A549 treated with GW870086 at 1 μM for 4 hours (cell line): Measurements from ENCODE around the gene WNT1. TPM values are rescaled to one million over a fixed set of nuclear protein-coding genes. Genes with fewer than 3 reads are reported as not detected.

Source experiments
- total RNA-seq: library from RNA; stranded (reverse); fragments of 200-300 nt; extraction: Qiagen RNA extraction; gene quantifications from 5 replicates; pipeline ENCODE4 v1.2.3, GENCODE V29; 2022; ENCODE audit warnings: low read depth

Gene WNT1
- total RNA-seq, result 0.24 TPM in 1 of 5 replicates, not detected in the others

GRCh38 chr12:48978291-48978740 is at the start of gene WNT1:
TSS of gene WNT1 (plus strand) at chr12:48978322. CDS start at chr12:48978651, 329 bp downstream.

GRCh38 chr12:48957141-48958048 is 20.7 kb upstream of the WNT1 start, which contains the start of gene ARF3:
TSS of gene ARF3 (minus strand) at chr12:48957487. CDS start at chr12:48941095, 16,392 bp downstream.

GRCh38 chr12:48999371-49000131 is 21.4 kb downstream of the WNT1 start, which contains the start of gene DDN:
TSS of gene DDN (minus strand) at chr12:48999375. CDS start at chr12:48999287, 88 bp downstream.

GRCh38 chr12:49018261-49019119 is 40.4 kb downstream of the WNT1 start, which contains the start of gene PRKAG1:
TSS of gene PRKAG1 (minus strand) at chr12:49018776. CDS start at chr12:49018740, 36 bp downstream.

Other genes starting within 250 kb of the WNT1 start
- 9.0 to 15.8 TPM (median 13.2 TPM) in 5 replicates for gene ADCY6, start 189.2 kb upstream of the WNT1 start, total RNA-seq
- gene CACNB3, start 159.8 kb upstream of the WNT1 start, total RNA-seq, result 30.6 to 48.3 TPM (median 34.2 TPM) in 5 replicates
- gene DDX23, start 126.2 kb upstream of the WNT1 start, total RNA-seq, result 71.7 to 79.1 TPM (median 78.2 TPM) in 5 replicates
- gene RND1, start 112.5 kb upstream of the WNT1 start, total RNA-seq, result 4.3 to 9.8 TPM (median 8.0 TPM) in 5 replicates
- 49.5 to 64.1 TPM (median 58.9 TPM) in 5 replicates for gene FKBP11, start 52.8 kb upstream of the WNT1 start, total RNA-seq
- 103 to 164 TPM (median 149 TPM) in 5 replicates for gene ARF3, start 20.8 kb upstream of the WNT1 start, total RNA-seq
- gene WNT10B, start 6.6 kb upstream of the WNT1 start, total RNA-seq, result 1.5 to 2.5 TPM (median 2.1 TPM) in 5 replicates
- 0.48 to 0.78 TPM (median 0.74 TPM) in 5 replicates for gene DDN, start 21.1 kb downstream of the WNT1 start, total RNA-seq
- 38.1 to 44.3 TPM (median 40.4 TPM) in 5 replicates for gene PRKAG1, start 40.5 kb downstream of the WNT1 start, total RNA-seq
- gene KMT2D, start 82.5 kb downstream of the WNT1 start, total RNA-seq, result 29.9 to 39.0 TPM (median 36.8 TPM) in 5 replicates
- 3.4 to 4.9 TPM (median 4.2 TPM) in 5 replicates for gene RHEBL1, start 91.7 kb downstream of the WNT1 start, total RNA-seq
- gene DHH, start 116.5 kb downstream of the WNT1 start, total RNA-seq, result 0.03 TPM in 1 of 5 replicates, not detected in the others
- gene LMBR1L, start 132.5 kb downstream of the WNT1 start, total RNA-seq, result 11.9 to 19.3 TPM (median 15.0 TPM) in 5 replicates
- 2,278 to 2,452 TPM (median 2,334 TPM) in 5 replicates for gene TUBA1B, start 153.1 kb downstream of the WNT1 start, total RNA-seq
- 177 to 211 TPM (median 198 TPM) in 5 replicates for gene TUBA1A, start 210.8 kb downstream of the WNT1 start, total RNA-seq